Ammon's horn (tissue), 1 donor: ENCODE data around the gene THAP9.
"Not testable (repeated sequence)": the region's sequence is repeated elsewhere in the genome, so short reads cannot be mapped to it uniquely, and the experiment has no call there.

Experiments
- DNase-seq: peaks from one replicate; pipeline ENCODE4 v3.0.0-alpha.2; 2016; ENCODE audit warnings: low spot score

THAP9 gene

GRCh38 chr4:82892467-82892802 is 8.1 kb upstream of the THAP9 start:
- no peak for DNase-seq

GRCh38 chr4:82893942-82894341 is 6.6 kb upstream of the THAP9 start:
- no peak for DNase-seq

GRCh38 chr4:82896755-82897154 is 3.8 kb upstream of the THAP9 start:
- no peak for DNase-seq

GRCh38 chr4:82898322-82899243 is 2.0 kb upstream of the THAP9 start:
- peak; percentile 25 for DNase-seq

GRCh38 chr4:82899374-82900065 is 1.0 kb upstream of the THAP9 start:
- no peak for DNase-seq

GRCh38 chr4:82900066-82900410 is 497 bp upstream of the THAP9 start:
- no peak for DNase-seq

- DNase-seq = no peak
These were observed 716 bp downstream of the THAP9 start for GRCh38 chr4:82901183-82901718.

- DNase-seq = no peak
These were observed 3.2 kb downstream of the THAP9 start for GRCh38 chr4:82903737-82904136.

- no peak for DNase-seq
These were observed 4.7 kb downstream of the THAP9 start for GRCh38 chr4:82905205-82905604.

- DNase-seq = no peak
These were observed 5.9 kb downstream of the THAP9 start for GRCh38 chr4:82906469-82906868.

GRCh38 chr4:82909326-82909725 is 8.8 kb downstream of the THAP9 start:
- DNase-seq = no peak

- no peak for DNase-seq
These were observed 12.8 kb downstream of the THAP9 start for GRCh38 chr4:82913305-82913704.

GRCh38 chr4:82913968-82914367 is 13.4 kb downstream of the THAP9 start:
- not testable (repeated sequence) for DNase-seq

GRCh38 chr4:82918091-82918490 is 17.6 kb downstream of the THAP9 start:
- DNase-seq = peak; percentile 70

- no peak for DNase-seq
These were observed 18.9 kb downstream of the THAP9 start for GRCh38 chr4:82919386-82919785.

- DNase-seq = no peak
These were observed 21.3 kb downstream of the THAP9 start for GRCh38 chr4:82921795-82922194.

- no peak for DNase-seq
These were observed 30.6 kb downstream of the THAP9 start for GRCh38 chr4:82930848-82931755.

GRCh38 chr4:82934441-82934840 is 33.9 kb downstream of the THAP9 start:
- DNase-seq = no peak

- no peak for DNase-seq
These were observed 38.9 kb downstream of the THAP9 start for GRCh38 chr4:82939414-82939813.

- no peak for DNase-seq
These were observed 47.0 kb downstream of the THAP9 start for GRCh38 chr4:82947498-82947897.

GRCh38 chr4:82948647-82949204 is 48.2 kb downstream of the THAP9 start:
- DNase-seq = no peak

GRCh38 chr4:82951196-82951595 is 50.7 kb downstream of the THAP9 start:
- DNase-seq = no peak
